Neural progenitor cell (in vitro differentiated cells): ENCODE measurements around the gene GPATCH1. TPM values are rescaled to one million over a fixed set of nuclear protein-coding genes. Genes with fewer than 3 reads are reported as not detected.

Source experiments
- DNase-seq: peaks from one replicate; pipeline ENCODE4 v3.0.0-alpha.2; 2016; ENCODE audit warnings: low spot score
- H2AFZ ChIP-seq: fragments of 200-600 bp; sonication (generic); replicated peaks from 2 replicates; pipeline ENCODE4 v1.6.1; 2016; ENCODE audit warnings: antibody characterized with exemption
- H3F3A ChIP-seq: fragments of 200-600 bp; sonication (generic); 2 replicates; pipeline ENCODE4 v1.6.1; 2016; ENCODE audit warnings: antibody characterized with exemption, low read depth
- H3K27ac ChIP-seq: fragments of 200-600 bp; sonication (generic); 2 replicates; pipeline ENCODE4 v1.5.1; 2016; ENCODE audit warnings: mild to moderate bottlenecking
- H3K27me3 ChIP-seq: fragments of 200-600 bp; sonication (generic); 2 replicates; pipeline ENCODE4 v1.6.1; 2016; ENCODE audit warnings: mild to moderate bottlenecking, moderate library complexity
- H3K36me3 ChIP-seq: fragments of 200-600 bp; sonication (generic); 2 replicates; pipeline ENCODE4 v1.5.1; 2016
- H3K4me1 ChIP-seq: fragments of 200-600 bp; sonication (generic); 2 replicates; pipeline ENCODE4 v1.6.1; 2016; ENCODE audit warnings: mixed run types
- H3K4me2 ChIP-seq: fragments of 200-600 bp; sonication (generic); 2 replicates; pipeline ENCODE4 v1.6.1; 2016
- H3K4me3 ChIP-seq: fragments of 200-600 bp; sonication (generic); 2 replicates; pipeline ENCODE4 v1.5.1; 2016
- H3K79me2 ChIP-seq: fragments of 200-600 bp; sonication (generic); 2 replicates; pipeline ENCODE4 v1.6.1; 2016; ENCODE audit warnings: low read depth
- H3K9ac ChIP-seq: fragments of 200-600 bp; sonication (generic); 2 replicates; pipeline ENCODE4 v1.6.1; 2016
- H3K9me3 ChIP-seq: fragments of 200-600 bp; sonication (generic); 2 replicates; pipeline ENCODE4 v1.5.1; 2016; ENCODE audit warnings: low read depth
- H4K20me1 ChIP-seq: fragments of 200-600 bp; sonication (generic); 2 replicates; pipeline ENCODE4 v1.6.1; 2016; ENCODE audit warnings: low read depth
- H3K27ac Mint-ChIP-seq: 3 replicates; pipeline ENCODE4 v1.8.0; 2021; ENCODE audit warnings: mixed read lengths
- H3K27me3 Mint-ChIP-seq: 2 replicates; pipeline ENCODE4 v1.8.0; 2022; ENCODE audit warnings: low read depth, mild to moderate bottlenecking, inconsistent platforms, moderate library complexity, mixed read lengths; ENCODE audit not compliant: insufficient read depth
- H3K36me3 Mint-ChIP-seq: 3 replicates; pipeline ENCODE4 v1.8.0; 2021; ENCODE audit warnings: mixed read lengths
- H3K4me1 Mint-ChIP-seq: 3 replicates; pipeline ENCODE4 v1.8.0; 2021; ENCODE audit warnings: mixed read lengths
- H3K4me3 Mint-ChIP-seq: 3 replicates; pipeline ENCODE4 v1.8.0; 2021; ENCODE audit warnings: mild to moderate bottlenecking, moderate library complexity, mixed read lengths
- H3K9me3 Mint-ChIP-seq: 3 replicates; pipeline ENCODE4 v1.8.0; 2020; ENCODE audit warnings: mixed read lengths
- CTCF ChIP-seq: fragments of 200-600 bp; sonication (generic); IDR thresholded peaks from 2 replicates; pipeline ENCODE4 v1.5.1; 2017; ENCODE audit warnings: antibody characterized with exemption, mild to moderate bottlenecking
- EZH2 ChIP-seq: fragments of 200-600 bp; sonication (generic); IDR thresholded peaks from 2 replicates; pipeline ENCODE4 v1.6.1; 2017; ENCODE audit warnings: antibody characterized with exemption, mild to moderate bottlenecking, moderate library complexity
- EZH2phosphoT487 ChIP-seq: fragments of 200-600 bp; sonication (generic); IDR thresholded peaks from 2 replicates; pipeline ENCODE4 v1.6.1; 2017; ENCODE audit warnings: antibody characterized with exemption
- total RNA-seq: library from RNA; depleted of rRNA; stranded (reverse); fragments of >200 nt; gene quantifications from 2 replicates; pipeline ENCODE4 v1.2.3, GENCODE V29; 2015; ENCODE audit warnings: low replicate concordance

The GPATCH1 gene
- total RNA-seq, 1 donor from 2014 or later, result 7.0 TPM

- Histone ChIP-seq H3K79me2 (no peaks in the 10 kb centered on the region), H3K9me3 (no peaks in the 10 kb centered on the region), H3K4me2 (no peak overlapping the region), H3F3A (no peaks in the 10 kb centered on the region), H4K20me1 (no peaks in the 10 kb centered on the region), H3K27ac (no peak overlapping the region), H2AFZ (no peak overlapping the region), H3K4me3 (no peak overlapping the region), H3K9ac (no peak overlapping the region), H3K36me3 (no peaks in the 10 kb centered on the region), H3K4me1 (no peaks in the 10 kb centered on the region), H3K27me3 (no peaks in the 10 kb centered on the region)
- H3K27ac Mint-ChIP-seq, result no peak overlapping the region
- TF ChIP-seq CTCF (no peak), EZH2 (no peak), EZH2phosphoT487 (no peak)
- no peak overlapping the region for H3K4me3 Mint-ChIP-seq
- DNase-seq, result no peak
- no peaks in the 10 kb centered on the region for H3K4me1 Mint-ChIP-seq
- H3K27me3 Mint-ChIP-seq, result peaks cover 7% of the 10 kb centered on the region
- H3K9me3 Mint-ChIP-seq, result no peaks in the 10 kb centered on the region
- H3K36me3 Mint-ChIP-seq, result peaks cover 2% of the 10 kb centered on the region
Observed at GRCh38 chr19:33157906-33158305, 76.9 kb downstream of the GPATCH1 start.

GRCh38 chr19:33158365-33158764, 77.4 kb downstream of the GPATCH1 start:
- no peak overlapping the region for H3K27ac Mint-ChIP-seq
- Histone ChIP-seq H3K9ac (no peak overlapping the region), H3K79me2 (no peaks in the 10 kb centered on the region), H3K4me1 (no peaks in the 10 kb centered on the region), H3K36me3 (no peaks in the 10 kb centered on the region), H2AFZ (no peak overlapping the region), H3K4me2 (no peak overlapping the region), H3K4me3 (no peak overlapping the region), H3K9me3 (no peaks in the 10 kb centered on the region), H4K20me1 (no peaks in the 10 kb centered on the region), H3K27ac (no peak overlapping the region), H3F3A (no peaks in the 10 kb centered on the region), H3K27me3 (no peaks in the 10 kb centered on the region)
- DNase-seq, result no peak
- TF ChIP-seq EZH2phosphoT487, result no peak
- TF ChIP-seq CTCF, result no peak
- no peak for TF ChIP-seq EZH2
- no peaks in the 10 kb centered on the region for H3K4me1 Mint-ChIP-seq
- no peaks in the 10 kb centered on the region for H3K9me3 Mint-ChIP-seq
- H3K4me3 Mint-ChIP-seq, result no peak overlapping the region
- peaks cover 2% of the 10 kb centered on the region for H3K36me3 Mint-ChIP-seq
- H3K27me3 Mint-ChIP-seq, result peaks cover 7% of the 10 kb centered on the region

- Histone ChIP-seq H2AFZ (no peak overlapping the region), H3K27me3 (no peaks in the 10 kb centered on the region), H3K9me3 (no peaks in the 10 kb centered on the region), H3K79me2 (no peaks in the 10 kb centered on the region), H3K4me2 (no peak overlapping the region), H3K9ac (no peak overlapping the region), H3K4me3 (no peak overlapping the region), H3K27ac (no peak overlapping the region), H3K4me1 (no peaks in the 10 kb centered on the region), H4K20me1 (no peaks in the 10 kb centered on the region), H3K36me3 (no peaks in the 10 kb centered on the region), H3F3A (no peaks in the 10 kb centered on the region)
- no peak overlapping the region for H3K4me3 Mint-ChIP-seq
- TF ChIP-seq EZH2phosphoT487, result no peak
- TF ChIP-seq EZH2, result no peak
- TF ChIP-seq CTCF, result no peak
- DNase-seq, result no peak
- H3K4me1 Mint-ChIP-seq, result no peaks in the 10 kb centered on the region
- no peak overlapping the region for H3K27ac Mint-ChIP-seq
- H3K36me3 Mint-ChIP-seq, result peaks cover 2% of the 10 kb centered on the region
- H3K27me3 Mint-ChIP-seq, result peaks cover 7% of the 10 kb centered on the region
- peaks cover under 1% of the 10 kb centered on the region for H3K9me3 Mint-ChIP-seq
Observed at GRCh38 chr19:33159149-33159548, 78.2 kb downstream of the GPATCH1 start.
